Calu3 (cell line): ENCODE measurements around the gene APOL5. TPM values are rescaled to one million over a fixed set of nuclear protein-coding genes. Genes with fewer than 3 reads are reported as not detected.

Experiments
- BruUV-seq: library from RNA; stranded (reverse); fragments of 400-500 nt; replicated peaks from 2 replicates; lab custom pipeline; 2021; lab: Mats Ljungman, UMichigan
- CTCF ChIA-PET: fragments of 300-600 bp; sonication (Branson Sonifier 250); formaldehyde crosslinking; loops from one replicate; lab custom pipeline; 2022; ENCODE audit warnings: antibody characterized with exemption; lab: Charles Lee
- DNase-seq: peaks from one replicate; pipeline ENCODE4 v3.0.0; 2022
- H3K27ac Mint-ChIP-seq: one replicate; pipeline ENCODE4 v1.8.0; 2022; ENCODE audit warnings: mixed read lengths; ENCODE audit not compliant: unreplicated experiment
- H3K27me3 Mint-ChIP-seq: one replicate; pipeline ENCODE4 v1.8.0; 2022; ENCODE audit warnings: mixed read lengths; ENCODE audit not compliant: unreplicated experiment
- H3K36me3 Mint-ChIP-seq: one replicate; pipeline ENCODE4 v1.8.0; 2022; ENCODE audit warnings: mild to moderate bottlenecking, moderate library complexity, mixed read lengths; ENCODE audit not compliant: insufficient read depth, unreplicated experiment
- H3K4me1 Mint-ChIP-seq: one replicate; pipeline ENCODE4 v1.8.0; 2022; ENCODE audit warnings: mild to moderate bottlenecking, low read depth, mixed read lengths; ENCODE audit not compliant: unreplicated experiment
- H3K4me3 Mint-ChIP-seq: one replicate; pipeline ENCODE4 v1.8.0; 2022; ENCODE audit warnings: mild to moderate bottlenecking, low read depth, moderate library complexity, mixed read lengths; ENCODE audit not compliant: unreplicated experiment
- H3K9me3 Mint-ChIP-seq: one replicate; pipeline ENCODE4 v1.8.0; 2022; ENCODE audit warnings: low read depth, mixed read lengths; ENCODE audit not compliant: unreplicated experiment
- intact Hi-C: fragments of 100-400 bp; cut with micrococcal nuclease; formaldehyde crosslinking; loops from one replicate; pipeline ENCODE4 v1.10.0; 2022; ENCODE audit not compliant: unreplicated experiment
- total RNA-seq: library from RNA; stranded (reverse); gene quantifications from 2 replicates; pipeline ENCODE4 v1.2.3, GENCODE V29; 2022
- TF ChIP-seq, protein P1 (sequence below): fragments of 200-600 bp; IDR thresholded peaks from one replicate; pipeline ENCODE4 v1.8.0; 2022; ENCODE audit warnings: antibody characterized with exemption; ENCODE audit not compliant: unreplicated experiment

Gene APOL5
- total RNA-seq, 1 experiment from 2014 or later, result not detected

DNA sequence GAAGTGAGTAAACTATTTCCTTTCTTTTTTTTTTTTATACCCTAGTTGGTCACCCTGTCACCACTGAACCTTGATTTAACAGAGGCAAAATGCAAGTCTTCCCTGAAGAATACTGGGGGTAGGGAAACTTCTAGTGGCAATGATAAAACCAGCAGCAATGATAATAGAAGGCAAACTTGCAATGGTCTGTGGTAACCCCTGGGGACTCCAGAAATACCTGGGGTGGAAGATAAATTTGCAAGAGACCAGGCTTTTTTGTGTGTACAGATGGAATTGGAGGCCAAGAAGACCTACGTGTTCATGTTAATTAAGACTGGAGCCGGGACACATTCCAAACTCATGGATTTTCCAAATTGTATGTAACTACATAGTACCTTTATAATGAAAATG is 11.6 kb downstream of the APOL5 start:
- no peak overlapping the region for H3K27ac Mint-ChIP-seq
- intact Hi-C loops, result loop anchor here (5.0 kb wide), 1 partner anchor 102 kb away; no protein-coding TSS in a partner anchor
- no peak for DNase-seq
- H3K9me3 Mint-ChIP-seq, result no peaks in the 10 kb centered on the region
- CTCF ChIA-PET, result interaction anchor here (0.6 to 1.6 kb wide), 5 partner anchors 81 to 395 kb away, joined by 3 to 27 read pairs (median 5); partner anchors contain the start of gene APOL6
- no peaks in the 10 kb centered on the region for H3K36me3 Mint-ChIP-seq
- H3K27me3 Mint-ChIP-seq, result peaks cover 35% of the 10 kb centered on the region
- TF ChIP-seq, protein P1, sequence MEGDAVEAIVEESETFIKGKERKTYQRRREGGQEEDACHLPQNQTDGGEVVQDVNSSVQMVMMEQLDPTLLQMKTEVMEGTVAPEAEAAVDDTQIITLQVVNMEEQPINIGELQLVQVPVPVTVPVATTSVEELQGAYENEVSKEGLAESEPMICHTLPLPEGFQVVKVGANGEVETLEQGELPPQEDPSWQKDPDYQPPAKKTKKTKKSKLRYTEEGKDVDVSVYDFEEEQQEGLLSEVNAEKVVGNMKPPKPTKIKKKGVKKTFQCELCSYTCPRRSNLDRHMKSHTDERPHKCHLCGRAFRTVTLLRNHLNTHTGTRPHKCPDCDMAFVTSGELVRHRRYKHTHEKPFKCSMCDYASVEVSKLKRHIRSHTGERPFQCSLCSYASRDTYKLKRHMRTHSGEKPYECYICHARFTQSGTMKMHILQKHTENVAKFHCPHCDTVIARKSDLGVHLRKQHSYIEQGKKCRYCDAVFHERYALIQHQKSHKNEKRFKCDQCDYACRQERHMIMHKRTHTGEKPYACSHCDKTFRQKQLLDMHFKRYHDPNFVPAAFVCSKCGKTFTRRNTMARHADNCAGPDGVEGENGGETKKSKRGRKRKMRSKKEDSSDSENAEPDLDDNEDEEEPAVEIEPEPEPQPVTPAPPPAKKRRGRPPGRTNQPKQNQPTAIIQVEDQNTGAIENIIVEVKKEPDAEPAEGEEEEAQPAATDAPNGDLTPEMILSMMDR, result no peak
- no peak overlapping the region for H3K4me3 Mint-ChIP-seq
- H3K4me1 Mint-ChIP-seq, result peaks cover 15% of the 10 kb centered on the region
- no TSS peak for BruUV-seq

DNA sequence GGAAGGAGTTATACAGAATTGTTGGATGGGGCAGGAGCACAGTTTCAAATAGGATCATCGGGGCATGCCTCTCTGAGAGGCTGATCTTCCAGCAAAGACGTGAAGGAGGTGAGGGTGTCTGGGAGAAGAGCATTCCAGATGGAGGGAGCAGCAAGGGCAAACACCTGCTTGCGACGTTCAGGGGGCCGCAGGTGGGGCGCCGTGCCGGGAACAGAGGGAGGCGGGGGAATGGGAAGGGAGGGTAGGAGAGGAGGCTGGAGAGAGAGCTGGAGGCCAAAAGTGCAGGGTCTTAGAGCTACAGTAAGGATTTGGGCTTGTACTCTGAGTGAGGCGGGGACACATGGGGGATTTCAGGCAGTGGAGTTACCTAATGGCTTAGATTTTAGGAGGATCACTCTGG is 13.6 kb downstream of the APOL5 start:
- TF ChIP-seq, protein P1, result no peak
- intact Hi-C loops, result no loop called here
- Mint-ChIP-seq H3K27me3 (peaks cover 30% of the 10 kb centered on the region), H3K27ac (no peak overlapping the region), H3K9me3 (no peaks in the 10 kb centered on the region), H3K4me3 (no peak overlapping the region), H3K4me1 (peaks cover 15% of the 10 kb centered on the region), H3K36me3 (no peaks in the 10 kb centered on the region)
- BruUV-seq, result no TSS peak
- no peak for DNase-seq
- CTCF ChIA-PET, result interaction anchor here (0.8 kb wide), 1 partner anchor 100 kb away, joined by 5 read pairs; no protein-coding TSS in a partner anchor

- H3K4me1 Mint-ChIP-seq, result peaks cover 15% of the 10 kb centered on the region
- TF ChIP-seq, protein P1, result no peak
- H3K9me3 Mint-ChIP-seq, result no peaks in the 10 kb centered on the region
- BruUV-seq, result no TSS peak
- CTCF ChIA-PET, result no interaction called here
- H3K27me3 Mint-ChIP-seq, result peaks cover 23% of the 10 kb centered on the region
- no peak overlapping the region for H3K4me3 Mint-ChIP-seq
- peaks cover 6% of the 10 kb centered on the region for H3K36me3 Mint-ChIP-seq
- DNase-seq, result no peak
- H3K27ac Mint-ChIP-seq, result no peak overlapping the region
- intact Hi-C loops, result loop anchor here (1.0 kb wide), 1 partner anchor 31 kb away; no protein-coding TSS in a partner anchor
These were observed 14.4 kb downstream of the APOL5 start for GRCh38 chr22:35732116-35732515.

- intact Hi-C loops, result no loop called here
- no peak for DNase-seq
- CTCF ChIA-PET, result no interaction called here
- BruUV-seq, result no TSS peak
- H3K9me3 Mint-ChIP-seq, result no peaks in the 10 kb centered on the region
- H3K36me3 Mint-ChIP-seq, result peaks cover 13% of the 10 kb centered on the region
- H3K27me3 Mint-ChIP-seq, result peaks cover 23% of the 10 kb centered on the region
- TF ChIP-seq, protein P1, result no peak
- no peak overlapping the region for H3K4me3 Mint-ChIP-seq
- H3K4me1 Mint-ChIP-seq, result peaks cover 15% of the 10 kb centered on the region
- H3K27ac Mint-ChIP-seq, result no peak overlapping the region
These were observed 15.4 kb downstream of the APOL5 start for GRCh38 chr22:35733036-35733435.
